ENCODE measurements around the gene PAK4. TPM values are rescaled to one million over a fixed set of nuclear protein-coding genes. Genes with fewer than 3 reads are reported as not detected.

PAK4 gene
- total and polyA plus RNA-seq, 9 of the 15 experiments (the other 6 are each of a cell fraction or from before 2014, with no cell fraction given), result 0.21 to 33.5 (median 5.8) TPM

- Histone ChIP-seq H3K79me2 (ENCODE audit: control insufficient read depth, insufficient read depth, low read length) (peaks cover 15% of the 10 kb centered on the region; the same call in 2 of the 3 replicates), H3K9me1 (ENCODE audit: control insufficient read depth, insufficient read depth, low read length) (peaks cover 3% of the 10 kb centered on the region), H2AFZ (ENCODE audit: low read depth, low read length) (no peak overlapping the region), H3K9ac (ENCODE audit: insufficient read depth in 1 of 2, low read depth in 2 of 2, low read length in 2 of 2) (no peak overlapping the region; a peak in 1 of 4 replicates), H3K27ac (ENCODE audit: extremely low read depth, low read depth, low read length) (no peak overlapping the region), H3K36me3 (ENCODE audit: control insufficient read depth, insufficient read depth, low read length) (peaks cover 18% of the 10 kb centered on the region; the same call in 1 of the 3 replicates), H3K4me2 (ENCODE audit: insufficient read depth, low read length) (no peak overlapping the region), H4K20me1 (replicated peaks; ENCODE audit: control insufficient read depth, insufficient read depth, low read length) (peaks cover 21% of the 10 kb centered on the region; the same call in 1 of the 2 replicates), H3K4me1 (replicated peaks in 1 of 2; ENCODE audit: control insufficient read depth in 2 of 2, insufficient read depth in 2 of 2, low read length in 2 of 2) (peaks cover 3 to 29% of the 10 kb centered on the region in 2 experiments; a peak in 4 of 5 replicates), H3K27me3 (ENCODE audit: control insufficient read depth in 2 of 2, insufficient read depth in 2 of 2, low read length in 2 of 2) (no peaks in the 10 kb centered on the region), H3K9me3 (replicated peaks; ENCODE audit: control insufficient read depth, insufficient read depth, low read depth, low read length) (no peaks in the 10 kb centered on the region), H3K4me3 (no peak overlapping the region)
- WGBS (ENCODE audit: insufficient coverage, low coverage, missing lambda C conversion rate), result 85% methylated on average over 16 of the region's 25 CpGs
- CTCF ChIA-PET (ENCODE audit: low intra/inter-chr PET ratio), result no interaction called here
- BruUV-seq (replicated peaks), result no TSS peak
- TF ChIP-seq CCNT2 (IDR thresholded peaks at IDR 0.05; ENCODE audit: borderline replicate concordance, extremely low read depth, insufficient read length, low read depth, low read length) (no peak), L3MBTL2 (IDR thresholded peaks at IDR 0.05) (no peak), PTRF (tag; IDR thresholded peaks at IDR 0.05) (no peak), ZBTB7A (IDR thresholded peaks at IDR 0.05; ENCODE audit: borderline replicate concordance, control insufficient read depth, low read depth, low read length) (no peak), SNIP1 (IDR thresholded peaks at IDR 0.05; ENCODE audit: low read depth) (no peak), ZNF24 (IDR thresholded peaks at IDR 0.05) (peak; percentile 60; the same call in 1 of the 2 replicates), SMAD1 (IDR thresholded peaks at IDR 0.05; ENCODE audit: low read depth, low read length, partially characterized antibody) (no peak), SETDB1 (IDR thresholded peaks at IDR 0.05; ENCODE audit: low read length) (no peak)
- DNase-seq (ENCODE audit: extremely low read depth in 1 of 4, low spot score in 3 of 4) (no peak), FAIRE-seq (no peak), ATAC-seq (no peak)
- in situ Hi-C loops (cut with MboI), result no loop called here
- intact Hi-C loops (cut with micrococcal nuclease), result no loop called here
- POLR2A ChIA-PET, result no interaction called here
Measured at GRCh38 chr19:39167461-39168257, 42.1 kb downstream of the PAK4 start.
